ENCODE results near the gene CFAP61. TPM values are rescaled to one million over a fixed set of nuclear protein-coding genes. Genes with fewer than 3 reads are reported as not detected.
"Not testable (repeated sequence)": the region's sequence is repeated elsewhere in the genome, so short reads cannot be mapped to it uniquely, and the experiment has no call there.

CFAP61 gene
- polyA plus RNA-seq, 3 donors: 2.5 to 6.5 (median 2.8) TPM

DNA sequence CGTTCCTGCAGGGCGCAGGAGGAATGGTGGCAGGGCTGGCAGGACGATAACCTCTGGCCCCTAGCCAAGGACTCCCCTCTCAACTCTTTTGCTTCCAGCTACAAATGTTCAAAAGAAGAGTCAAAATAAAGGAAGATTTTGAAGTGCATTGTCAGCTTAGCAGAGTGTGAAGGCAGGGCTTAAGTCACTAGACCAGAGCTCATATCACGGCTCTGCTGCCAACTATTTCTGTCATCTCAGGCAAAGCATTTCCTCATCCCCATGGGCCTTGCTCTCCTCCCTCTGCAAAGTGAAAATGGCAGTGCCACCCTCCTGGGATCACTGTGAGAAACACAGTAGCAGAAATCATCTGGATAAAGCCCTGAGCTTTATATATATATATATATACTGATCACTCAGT, 36.7 kb downstream of the CFAP61 start:
- no peak for DNase-seq

DNA sequence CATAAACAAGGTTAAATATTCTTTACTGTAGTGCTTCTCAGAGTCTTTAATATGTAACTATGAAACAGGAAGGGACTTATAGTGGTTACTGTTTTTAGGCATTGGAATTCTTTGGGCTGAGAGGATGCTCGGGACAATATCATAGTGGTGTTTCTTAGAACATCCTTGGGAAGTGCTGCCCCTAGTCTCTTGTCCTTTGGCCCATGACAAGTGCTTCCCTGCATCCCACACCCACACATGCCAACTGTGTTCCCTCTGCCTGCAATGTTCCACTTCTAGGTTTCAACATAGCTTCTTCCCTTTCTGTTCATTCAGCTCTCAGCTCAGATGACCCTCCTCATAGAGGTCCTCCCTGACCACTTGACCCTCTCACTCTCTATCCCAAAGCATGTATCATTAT, 37.6 kb downstream of the CFAP61 start:
- no peak for DNase-seq

DNA sequence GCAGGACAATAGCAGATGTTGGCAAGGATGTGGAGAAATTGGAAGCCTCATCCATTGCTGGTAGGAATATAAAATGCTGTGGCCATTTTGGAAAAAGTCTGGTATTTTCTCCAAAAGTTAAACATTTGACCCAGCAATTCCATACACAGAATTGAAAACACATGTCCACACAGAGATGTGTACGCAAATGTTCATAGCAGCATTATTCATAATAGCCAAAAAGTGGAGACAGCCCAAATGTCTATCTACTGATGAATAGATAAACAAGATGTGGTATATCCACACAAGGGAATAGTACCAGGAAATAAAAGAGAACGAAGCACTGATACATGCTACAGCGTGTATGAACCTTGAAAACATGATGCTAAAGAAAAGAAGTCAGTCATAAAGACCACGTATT, 40.5 kb downstream of the CFAP61 start:
- no peak for DNase-seq

DNA sequence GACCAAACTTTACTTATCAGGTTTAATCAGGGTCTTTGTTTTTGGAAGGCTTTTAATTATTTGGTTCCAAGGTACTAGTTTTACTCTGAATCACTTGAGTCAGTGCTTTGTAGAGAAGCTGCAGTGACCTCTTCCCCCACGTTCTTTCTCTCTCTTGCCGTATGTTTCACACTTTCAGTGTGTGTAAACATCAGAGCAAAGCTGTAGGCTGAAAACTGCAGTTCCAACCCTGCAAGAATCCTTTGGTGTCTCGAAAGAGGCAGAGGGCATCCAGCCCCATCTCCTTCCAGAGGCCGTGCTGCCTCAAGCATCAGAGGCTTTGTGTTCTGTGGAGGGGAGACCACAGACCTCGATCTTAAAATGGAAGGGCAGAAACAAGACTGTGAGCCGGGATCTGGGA, 42.1 kb downstream of the CFAP61 start:
- no peak for DNase-seq

DNA sequence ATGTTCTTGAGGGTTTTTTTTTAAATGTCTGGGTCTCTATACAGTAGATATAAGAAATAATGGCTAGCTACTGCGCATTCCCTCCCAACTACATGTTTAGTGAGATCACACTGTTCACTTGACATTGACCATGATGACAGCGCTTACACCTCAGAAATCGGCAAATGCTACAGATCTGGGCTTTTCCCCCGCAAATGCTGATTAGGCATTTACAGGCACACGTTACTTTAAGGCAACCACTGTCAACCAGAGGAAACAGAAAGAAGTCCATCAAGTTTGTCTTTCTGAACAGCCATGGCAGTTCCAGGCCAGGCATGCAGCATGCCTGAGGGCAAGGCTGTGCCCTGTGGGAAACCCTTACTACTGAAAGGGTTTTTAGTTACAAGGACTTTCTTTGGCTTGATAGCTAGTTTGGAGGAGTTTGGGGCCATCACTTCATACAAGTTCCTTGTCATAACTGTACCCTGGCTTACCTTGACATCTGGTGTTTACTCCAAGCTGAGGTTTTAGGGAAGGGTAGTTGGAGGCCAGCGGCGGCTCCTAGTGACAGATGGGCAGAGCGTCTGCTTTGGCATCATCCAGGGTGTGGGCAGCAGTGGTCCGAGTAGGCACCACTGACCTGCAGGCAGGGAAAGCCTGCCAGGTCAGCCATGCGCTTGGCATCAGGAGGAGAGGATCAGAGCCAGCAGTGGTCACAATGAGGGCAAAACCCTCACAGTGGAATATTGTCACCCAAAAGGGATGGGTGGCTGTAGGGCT, 43.0 kb downstream of the CFAP61 start:
- no peak for DNase-seq

DNA sequence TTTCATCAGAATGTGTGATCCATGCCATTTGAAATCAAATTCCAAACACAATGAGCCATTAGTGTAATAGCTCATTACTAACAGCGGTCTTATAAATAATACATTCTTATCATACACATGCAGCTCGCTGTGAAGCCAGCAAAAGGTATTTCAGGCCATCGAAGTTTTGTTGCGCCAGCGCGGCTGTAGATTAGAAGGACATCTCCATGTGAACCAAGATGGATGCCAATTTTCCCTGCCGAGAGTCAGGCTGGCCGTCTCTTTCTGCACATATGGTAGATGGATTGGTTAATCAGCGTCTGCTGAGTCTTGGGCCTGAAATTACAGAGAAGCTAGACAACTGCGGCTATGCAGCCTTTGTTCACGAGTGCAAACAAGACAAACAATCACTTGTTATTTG, 44.1 kb downstream of the CFAP61 start:
- no peak for DNase-seq

DNA sequence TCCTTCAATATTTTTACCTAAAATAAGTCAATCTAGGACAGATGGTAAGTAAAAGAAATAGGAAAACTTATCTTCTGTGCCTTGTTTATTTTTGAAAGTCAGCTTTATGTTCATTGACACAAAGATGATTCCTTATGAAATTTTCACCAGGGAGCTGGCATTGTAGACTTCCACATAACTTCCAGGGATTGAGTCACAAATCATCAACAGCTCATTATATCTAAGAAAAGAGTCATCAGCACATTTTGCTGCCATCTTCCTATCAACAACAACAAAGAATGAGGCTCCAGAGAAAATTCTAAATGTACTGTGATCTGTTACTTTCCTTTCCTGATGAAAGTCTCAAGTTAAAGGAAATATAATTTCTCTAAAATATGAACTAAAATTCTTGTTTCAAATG, 48.5 kb downstream of the CFAP61 start:
- DNase-seq: no peak

DNA sequence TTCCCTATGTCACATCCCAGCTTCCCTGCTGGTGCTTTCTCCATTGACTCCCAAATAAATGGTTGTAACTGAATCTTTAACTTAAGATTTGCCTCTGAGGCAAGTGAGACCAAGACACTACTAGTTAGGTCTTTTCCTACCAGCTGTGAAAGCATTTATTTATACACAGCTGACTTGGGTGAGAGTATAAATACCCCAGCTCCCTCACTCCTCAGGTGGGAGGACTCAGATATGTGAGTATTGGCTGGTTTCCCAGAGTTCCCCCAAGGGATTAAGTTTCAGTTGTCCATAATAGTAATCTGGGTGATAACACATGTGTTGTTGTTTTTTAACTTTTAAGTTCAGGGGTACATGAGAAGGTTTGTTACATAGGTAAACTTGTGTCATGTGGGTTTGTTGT, 49.8 kb downstream of the CFAP61 start:
- DNase-seq: no peak

DNA sequence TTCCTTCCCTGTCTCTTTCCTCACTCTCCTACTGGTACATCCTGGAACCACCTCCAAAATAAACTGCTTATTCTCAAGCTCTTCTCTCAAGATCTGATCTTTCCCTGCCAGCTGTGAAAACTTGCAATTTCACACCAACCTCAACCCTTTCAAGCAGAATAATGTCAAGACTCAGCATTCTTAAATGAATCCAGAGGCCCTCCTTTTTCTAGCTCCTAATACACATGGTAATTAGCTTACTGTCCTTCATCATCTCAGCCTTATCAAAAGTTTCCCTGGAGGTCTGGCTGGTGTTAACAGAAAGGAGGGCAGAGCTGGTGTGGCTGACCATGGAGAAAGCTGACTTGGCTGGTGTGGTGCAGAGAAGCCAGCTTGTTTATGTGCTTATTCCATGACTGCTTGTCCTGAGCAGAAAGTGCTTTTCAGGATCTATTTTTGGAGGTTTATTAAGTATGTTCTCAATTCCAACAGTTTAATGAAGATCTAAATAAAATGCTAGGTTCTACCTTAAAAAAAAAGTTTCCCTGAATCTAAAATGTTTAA, 50.5 kb downstream of the CFAP61 start:
- DNase-seq: no peak

DNA sequence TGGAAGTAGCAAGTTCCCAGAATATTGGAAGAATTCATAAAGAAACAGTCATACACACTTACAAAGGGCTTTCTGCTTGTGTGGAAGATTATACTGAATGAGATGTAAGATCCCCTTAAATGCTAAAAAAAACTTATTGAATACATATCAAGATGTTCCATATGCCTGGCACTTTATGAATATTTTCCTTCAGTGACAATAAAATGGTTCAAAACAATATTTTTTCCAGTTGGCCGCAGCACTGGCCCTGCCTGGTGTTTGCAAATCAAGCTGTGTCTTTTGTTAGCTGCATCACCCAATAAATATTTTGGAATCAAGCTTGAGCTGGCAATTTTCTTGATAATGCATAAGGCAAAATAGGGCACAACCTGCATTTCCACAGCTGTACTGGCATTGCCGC, 51.2 kb downstream of the CFAP61 start:
- DNase-seq: no peak

DNA sequence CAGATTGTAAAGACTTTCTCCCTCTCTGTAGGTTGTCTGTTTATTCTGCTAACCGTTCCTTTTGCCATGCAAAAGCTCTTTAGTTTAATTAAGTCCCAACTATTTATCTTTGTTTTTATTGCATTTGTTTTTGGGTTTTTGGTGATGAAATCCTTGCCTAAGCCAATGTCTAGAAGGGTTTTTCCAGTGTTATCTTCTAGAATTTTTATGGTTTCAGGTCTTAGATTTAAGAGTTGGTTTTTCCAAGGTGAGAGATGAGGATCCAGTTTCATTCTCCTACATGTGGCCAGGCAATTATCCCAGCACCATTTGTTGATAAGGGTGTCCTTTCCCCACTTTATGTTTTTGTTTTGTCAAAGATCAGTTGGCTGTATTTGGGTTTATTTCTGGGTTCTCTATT, 70.9 kb downstream of the CFAP61 start:
- DNase-seq: not testable (repeated sequence)

DNA sequence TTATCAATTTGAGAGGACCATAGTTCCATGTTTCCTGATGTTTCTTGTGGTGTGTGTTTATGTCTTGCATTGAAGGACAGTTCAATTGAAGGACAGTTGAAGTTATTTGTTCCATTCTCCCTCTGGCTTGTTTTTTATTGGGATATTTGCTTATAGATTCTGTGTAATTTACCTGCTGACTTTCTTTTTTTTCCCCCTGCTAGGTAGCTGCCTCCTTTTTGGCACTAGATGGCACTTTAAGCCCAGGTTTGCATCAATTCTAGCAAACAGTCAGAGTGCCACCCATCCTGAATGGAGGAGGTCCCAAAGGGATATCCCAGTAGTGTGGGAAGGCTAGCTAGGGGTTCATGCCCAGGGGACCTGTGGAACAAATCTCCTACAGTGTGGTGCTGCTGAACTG, 78.1 kb downstream of the CFAP61 start:
- DNase-seq: no peak

DNA sequence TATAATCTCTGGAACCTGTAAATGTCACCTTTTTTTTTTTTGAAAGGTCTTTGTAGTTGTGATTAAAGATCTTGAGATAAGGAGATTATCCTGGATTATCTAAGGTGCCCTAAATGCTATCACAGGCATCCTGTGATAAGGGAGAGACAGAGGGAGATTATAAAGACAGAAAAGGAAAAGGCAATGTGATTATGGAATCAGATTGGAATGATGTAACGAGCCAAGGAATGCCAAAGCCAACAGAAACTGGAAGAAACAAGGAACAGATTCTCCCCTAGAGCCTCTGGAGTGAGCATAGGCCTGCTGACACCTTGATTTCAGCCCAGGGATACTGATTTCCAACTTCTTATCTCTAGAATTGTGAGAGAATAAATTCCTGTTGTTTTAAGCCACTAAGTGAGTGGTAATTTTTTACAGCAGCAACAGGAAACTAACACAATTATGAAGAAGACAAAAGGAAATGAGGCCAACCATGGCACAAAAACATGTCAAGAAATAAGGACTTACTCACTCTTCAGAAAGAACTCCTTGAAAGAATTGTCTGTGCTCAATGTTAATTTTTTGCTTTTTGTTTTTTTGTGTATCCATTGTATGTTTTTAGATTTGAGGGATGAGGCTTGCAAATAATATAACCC, 82.7 kb downstream of the CFAP61 start:
- DNase-seq: no peak

DNA sequence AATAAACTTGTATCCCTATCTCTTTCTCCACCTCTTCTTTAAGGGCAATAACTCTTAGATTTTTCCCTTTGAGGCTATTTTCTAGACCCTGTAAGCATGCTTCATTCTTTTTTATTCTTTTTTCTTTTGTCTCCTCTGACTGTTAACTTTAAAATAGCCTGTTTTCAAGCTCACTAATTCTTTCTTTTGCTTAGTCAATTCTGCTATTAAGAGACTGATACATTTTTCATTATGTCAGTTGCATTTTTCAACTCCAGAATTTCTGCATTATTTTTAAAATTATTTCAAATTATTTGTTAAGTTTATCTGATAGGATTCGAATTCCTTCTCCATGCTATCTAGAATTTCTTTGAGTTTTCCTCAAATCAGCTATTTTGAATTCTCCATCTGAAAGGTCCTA, 84.0 kb downstream of the CFAP61 start:
- no peak for DNase-seq

DNA sequence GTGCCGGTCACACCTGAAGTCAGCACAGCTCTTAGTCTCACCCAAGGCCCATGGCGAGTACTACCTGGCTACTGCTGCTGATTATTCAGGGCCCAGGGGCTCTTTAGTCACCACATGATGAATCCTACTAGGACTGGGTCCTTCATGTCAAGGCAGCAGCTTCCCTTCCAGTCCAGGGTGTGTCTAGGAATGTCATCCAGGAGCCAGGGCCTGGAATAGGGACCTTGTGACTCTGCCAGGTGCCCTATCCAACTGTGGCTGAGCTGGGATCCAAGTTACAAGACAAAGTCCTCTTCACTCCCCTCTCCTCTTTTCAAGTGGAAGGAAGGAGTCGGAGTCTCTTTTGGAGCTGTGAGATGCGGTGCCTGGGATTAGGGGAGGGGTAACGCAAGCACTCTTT, 85.5 kb downstream of the CFAP61 start:
- DNase-seq: no peak

DNA sequence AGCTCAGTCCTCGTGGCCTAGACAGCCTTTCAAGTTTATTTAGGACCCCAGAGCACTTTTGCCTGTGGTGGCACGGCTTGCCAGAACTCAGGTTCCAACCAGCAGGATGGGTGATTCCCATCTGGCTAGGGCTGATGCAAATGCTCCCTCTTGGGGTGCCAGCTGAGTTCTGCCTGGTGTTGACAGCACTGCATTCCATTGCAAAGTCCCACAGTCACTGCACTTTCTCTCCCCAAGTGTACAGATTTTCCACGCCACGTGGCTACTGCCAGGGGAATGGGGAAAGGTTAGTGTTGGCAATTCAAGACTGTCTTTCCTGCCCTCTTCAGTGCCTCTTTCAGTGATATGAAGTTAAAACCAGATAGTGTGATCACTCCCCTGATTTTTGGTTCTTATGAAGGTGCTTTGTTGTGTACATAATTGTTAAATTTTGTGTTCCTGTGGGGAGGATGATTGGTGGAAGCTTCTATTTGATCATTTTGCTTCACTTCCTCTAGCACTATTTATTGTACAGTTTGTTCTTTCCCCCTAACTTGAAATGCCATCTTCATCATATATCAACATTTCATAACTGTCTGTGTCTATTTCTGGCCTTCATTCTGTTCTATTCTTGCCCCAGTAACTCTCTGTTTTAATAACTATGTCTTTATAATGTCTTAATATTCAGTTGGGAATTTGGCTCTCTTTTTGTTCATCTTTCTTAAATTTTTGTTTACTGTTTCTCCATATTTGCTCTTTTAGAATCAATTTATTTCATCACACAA, 86.2 kb downstream of the CFAP61 start:
- no peak for DNase-seq

DNA sequence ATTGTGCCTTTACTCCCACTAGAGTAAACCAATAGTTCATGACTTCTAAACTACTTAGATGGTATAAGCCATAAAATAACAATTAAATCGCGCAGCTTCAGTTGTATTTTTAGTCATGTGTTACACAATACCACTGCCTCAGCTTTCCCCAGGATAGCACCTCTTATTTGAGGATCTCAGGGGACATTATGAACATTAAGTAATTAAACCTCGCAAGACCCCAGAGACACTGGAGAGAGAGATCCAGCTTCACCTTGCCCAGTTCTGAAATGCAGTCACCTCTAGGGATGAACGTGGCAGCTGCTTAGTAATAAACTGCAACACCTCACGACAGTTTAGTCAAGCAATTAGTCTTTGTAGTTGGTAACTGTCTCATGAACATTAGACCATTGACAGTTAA, 87.1 kb downstream of the CFAP61 start:
- no peak for DNase-seq

DNA sequence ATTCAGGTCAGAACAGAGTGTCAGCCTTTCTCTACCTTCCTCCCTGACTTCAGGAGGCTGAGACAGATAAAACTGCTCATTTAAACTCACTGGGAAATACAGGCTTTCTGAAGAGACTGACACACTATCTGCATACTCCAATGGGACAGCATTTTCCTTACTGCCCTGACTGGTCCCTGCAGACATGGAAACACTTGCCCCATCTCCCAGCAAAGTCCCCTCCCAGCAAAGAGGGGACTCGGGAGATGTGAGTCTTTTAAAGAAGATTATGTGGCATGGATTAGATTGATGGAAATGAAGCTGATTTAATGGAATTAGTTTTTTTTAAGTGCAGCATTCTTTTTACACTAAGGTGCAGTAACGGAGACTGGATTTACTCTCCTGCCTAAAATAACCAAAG, 90.8 kb downstream of the CFAP61 start:
- no peak for DNase-seq

DNA sequence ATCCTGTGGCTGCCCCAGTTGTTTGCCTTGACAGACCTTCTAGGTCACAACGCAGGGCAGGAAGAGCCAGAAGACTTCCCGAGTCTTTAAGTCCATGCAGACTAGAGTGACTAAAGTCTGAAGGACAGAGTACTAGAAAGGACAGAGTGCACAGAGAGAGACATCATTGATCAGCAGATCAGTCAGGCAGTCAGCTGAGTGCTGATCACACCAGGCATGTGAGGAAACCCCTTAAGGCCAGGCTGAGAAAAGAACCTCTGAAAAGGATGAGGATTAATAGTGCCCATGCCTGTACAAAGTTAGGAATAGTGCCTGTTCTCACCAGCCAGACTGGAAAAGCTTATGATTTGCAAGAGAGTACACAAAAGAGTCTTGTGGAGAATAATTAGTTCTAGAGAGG, 91.3 kb downstream of the CFAP61 start:
- no peak for DNase-seq

DNA sequence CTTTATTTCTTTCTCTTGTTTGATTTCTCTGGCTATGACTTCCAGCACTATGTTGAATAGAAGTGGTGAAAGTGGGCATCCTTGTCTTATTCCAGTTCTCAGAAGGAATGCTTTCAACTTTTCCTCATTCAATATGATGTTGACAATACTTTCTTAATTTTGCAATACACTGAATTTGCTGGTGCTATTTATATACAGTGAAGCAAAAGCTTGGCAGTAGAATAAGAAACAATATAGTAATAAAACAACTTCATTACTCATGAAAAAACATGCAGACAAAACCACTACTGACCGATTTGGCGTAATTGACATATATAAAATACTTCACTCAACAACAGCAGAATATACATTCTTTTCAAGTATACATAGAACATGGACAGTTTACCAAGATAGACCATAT, 96.4 kb downstream of the CFAP61 start:
- no peak for DNase-seq

DNA sequence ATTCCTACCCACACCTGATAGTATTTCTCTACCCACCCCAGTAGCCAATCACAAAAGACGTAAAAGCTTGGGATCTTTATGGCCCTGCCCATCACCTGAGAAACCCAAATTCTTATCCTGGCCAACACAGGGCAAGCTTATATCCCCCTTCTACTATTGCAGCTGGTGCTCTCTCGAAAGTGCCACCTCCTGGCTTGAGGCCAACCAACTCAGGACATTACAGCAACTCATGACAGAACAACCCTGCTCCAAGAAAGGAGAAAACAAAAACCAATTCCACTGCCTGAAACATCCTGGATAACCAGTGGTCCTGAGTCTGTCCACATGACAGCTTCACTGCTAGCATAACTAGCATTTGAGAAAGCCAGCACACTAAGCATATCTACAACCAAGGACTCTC, 97.9 kb downstream of the CFAP61 start:
- no peak for DNase-seq

DNA sequence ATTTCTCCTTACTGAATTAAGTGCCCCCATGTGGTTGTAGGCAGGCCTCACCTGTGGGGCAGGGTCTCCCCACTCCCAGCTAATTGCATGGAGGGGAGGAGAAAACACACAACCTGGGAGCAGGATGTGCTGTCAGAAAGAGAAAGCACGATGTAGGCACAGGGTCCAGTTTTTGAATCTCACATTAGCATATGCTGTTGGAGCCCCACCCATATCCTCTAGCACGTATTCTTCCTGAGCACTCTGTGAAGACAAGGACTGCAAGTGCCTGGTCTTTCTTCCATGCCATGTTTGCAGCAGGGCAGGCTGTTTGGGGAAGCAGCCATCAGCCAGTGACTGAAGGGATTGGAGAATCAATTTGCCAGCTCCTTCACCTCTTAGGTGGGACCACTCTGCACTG, 108.2 kb downstream of the CFAP61 start:
- no peak for DNase-seq

DNA sequence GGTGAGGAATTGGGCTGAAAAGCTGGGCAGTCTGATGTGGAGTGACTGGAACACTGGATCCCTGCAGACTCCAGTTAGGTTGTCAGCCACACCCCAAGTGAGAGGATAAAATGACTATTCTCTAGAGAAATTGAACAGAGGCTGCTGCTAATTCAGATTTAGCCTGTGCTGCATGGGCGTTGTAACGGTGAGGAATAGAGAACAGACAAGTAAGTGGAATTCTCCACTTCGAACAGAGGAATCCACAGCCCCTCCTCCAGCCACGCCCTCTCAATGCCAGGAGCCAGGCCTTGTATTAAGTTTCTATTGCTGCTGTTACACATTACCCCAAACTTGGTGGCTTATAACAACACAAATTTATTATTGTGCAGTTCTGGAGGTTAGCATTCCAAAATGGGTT, 109.3 kb downstream of the CFAP61 start:
- no peak for DNase-seq

Measured in renal pelvis (tissue), 4 donors.